Thoracic aorta (tissue), 2 donors: Measurements from ENCODE around the gene GABRB1. TPM values are rescaled to one million over a fixed set of nuclear protein-coding genes. Genes with fewer than 3 reads are reported as not detected.

Experiments used
- ATAC-seq: fragments of 150-250 bp; one replicate; pipeline ENCODE4 v1.8.0; 2017; ENCODE audit warnings: low read depth; ENCODE audit not compliant: insufficient number of reproducible peaks, low FRiP score
- DNase-seq: peaks from one replicate; pipeline ENCODE4 v3.0.0-alpha.2; 2020; ENCODE audit warnings: low spot score
- H3K27ac ChIP-seq, 2 donors: fragments of 200-600 bp; sonication (generic); 1 replicate in 1 of 2; 2 replicates in 1 of 2; pipeline ENCODE4 v1.5.1; 2016; ENCODE audit warnings: mild to moderate bottlenecking in 2 of 2, moderate library complexity in 2 of 2
- H3K27me3 ChIP-seq: fragments of 200-600 bp; sonication (generic); replicated peaks from 2 replicates; pipeline ENCODE4 v1.6.0; 2016; ENCODE audit warnings: mild to moderate bottlenecking; ENCODE audit not compliant: insufficient read depth
- H3K36me3 ChIP-seq: fragments of 200-600 bp; sonication (generic); one replicate; pipeline ENCODE4 v1.5.1; 2016
- H3K4me1 ChIP-seq, 2 donors: fragments of 200-600 bp; sonication (generic); 1 replicate in 1 of 2; 2 replicates in 1 of 2; pipeline versions ENCODE4 v1.5.1 to v1.6.0; 2016; ENCODE audit warnings: low read depth in 2 of 2, mild to moderate bottlenecking in 1 of 2; ENCODE audit not compliant: control insufficient read depth in 1 of 2
- H3K4me3 ChIP-seq: fragments of 200-600 bp; sonication (generic); 2 replicates; pipeline ENCODE4 v1.5.1; 2016; ENCODE audit warnings: mild to moderate bottlenecking
- H3K9me3 ChIP-seq: fragments of 200-600 bp; sonication (generic); 2 replicates; pipeline ENCODE4 v1.5.1; 2016
- total RNA-seq, 2 donors: library from RNA; depleted of rRNA; stranded (reverse); fragments of >200 nt; gene quantifications; one replicate each; pipeline versions ENCODE4 v1.1.0 to v1.2.3, GENCODE V29; 2016
- TF ChIP-seq, protein P1 (sequence below): fragments of 200-600 bp; sonication (generic); IDR thresholded peaks from one replicate; pipeline ENCODE4 v1.5.1; 2019; ENCODE audit warnings: antibody characterized with exemption

GABRB1 gene
- total RNA-seq, 2 donors from 2014 or later = not detected

- TF ChIP-seq, protein P1, sequence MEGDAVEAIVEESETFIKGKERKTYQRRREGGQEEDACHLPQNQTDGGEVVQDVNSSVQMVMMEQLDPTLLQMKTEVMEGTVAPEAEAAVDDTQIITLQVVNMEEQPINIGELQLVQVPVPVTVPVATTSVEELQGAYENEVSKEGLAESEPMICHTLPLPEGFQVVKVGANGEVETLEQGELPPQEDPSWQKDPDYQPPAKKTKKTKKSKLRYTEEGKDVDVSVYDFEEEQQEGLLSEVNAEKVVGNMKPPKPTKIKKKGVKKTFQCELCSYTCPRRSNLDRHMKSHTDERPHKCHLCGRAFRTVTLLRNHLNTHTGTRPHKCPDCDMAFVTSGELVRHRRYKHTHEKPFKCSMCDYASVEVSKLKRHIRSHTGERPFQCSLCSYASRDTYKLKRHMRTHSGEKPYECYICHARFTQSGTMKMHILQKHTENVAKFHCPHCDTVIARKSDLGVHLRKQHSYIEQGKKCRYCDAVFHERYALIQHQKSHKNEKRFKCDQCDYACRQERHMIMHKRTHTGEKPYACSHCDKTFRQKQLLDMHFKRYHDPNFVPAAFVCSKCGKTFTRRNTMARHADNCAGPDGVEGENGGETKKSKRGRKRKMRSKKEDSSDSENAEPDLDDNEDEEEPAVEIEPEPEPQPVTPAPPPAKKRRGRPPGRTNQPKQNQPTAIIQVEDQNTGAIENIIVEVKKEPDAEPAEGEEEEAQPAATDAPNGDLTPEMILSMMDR = no peak
- Histone ChIP-seq H3K9me3 (no peaks in the 10 kb centered on the region), H3K36me3 (no peaks in the 10 kb centered on the region), H3K27ac (no peak overlapping the region), H3K4me1 (no peaks in the 10 kb centered on the region), H3K27me3 (no peaks in the 10 kb centered on the region), H3K4me3 (no peak overlapping the region)
- ATAC-seq = no peak
- DNase-seq = no peak
Observed at GRCh38 chr4:47442980-47443379, 411.6 kb downstream of the GABRB1 start.

GRCh38 chr4:47444031-47444430 is 412.7 kb downstream of the GABRB1 start:
- ATAC-seq (no peak), DNase-seq (no peak)
- TF ChIP-seq, protein P1 = no peak
- Histone ChIP-seq H3K27ac (no peak overlapping the region), H3K9me3 (no peaks in the 10 kb centered on the region), H3K27me3 (no peaks in the 10 kb centered on the region), H3K4me1 (no peaks in the 10 kb centered on the region), H3K4me3 (no peak overlapping the region), H3K36me3 (no peaks in the 10 kb centered on the region)

DNA sequence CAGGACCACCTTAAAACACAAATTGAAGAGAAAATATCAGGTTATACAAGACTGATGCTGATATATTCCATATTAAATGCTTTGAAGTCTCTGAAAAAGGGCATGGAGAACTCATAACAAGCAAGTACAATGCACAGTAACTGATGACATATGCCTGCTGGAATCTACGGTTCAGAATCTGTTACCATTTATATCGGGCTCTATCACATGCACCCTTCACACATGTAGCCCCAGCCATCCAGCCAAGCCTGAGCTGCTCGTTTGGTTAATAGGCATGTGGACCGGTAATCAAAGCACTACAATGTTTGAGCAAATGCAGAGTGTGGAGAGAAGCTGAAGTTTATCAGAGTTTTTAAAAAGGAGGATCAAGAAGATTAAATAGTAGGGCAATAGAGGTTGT is 420.3 kb downstream of the GABRB1 start:
- DNase-seq = no peak
- peaks cover 11% of the 10 kb centered on the region for H3K36me3 ChIP-seq
- TF ChIP-seq, protein P1 = no peak
- H3K27ac ChIP-seq = no peak overlapping the region
- no peak for ATAC-seq
- no peaks in the 10 kb centered on the region for H3K4me1 ChIP-seq
- no peaks in the 10 kb centered on the region for H3K9me3 ChIP-seq
- H3K4me3 ChIP-seq = no peak overlapping the region
- no peaks in the 10 kb centered on the region for H3K27me3 ChIP-seq

- ATAC-seq = peak; percentile 1
Observed at GRCh38 chr4:47462799-47463234, 431.4 kb downstream of the GABRB1 start.

GRCh38 chr4:47463235-47463956 is 432.0 kb downstream of the GABRB1 start, which contains the start of gene COMMD8:
Gene COMMD8 (minus strand): TSS chr4:47463702. CDS start chr4:47463651, 51 bp downstream.
- no peaks in the 10 kb centered on the region for H3K36me3 ChIP-seq
- peak within 1 kb of the TSS; percentile 88 for H3K4me3 ChIP-seq
- DNase-seq (peak; percentile 94), ATAC-seq (peak; percentile 89)
- H3K27me3 ChIP-seq = no peaks in the 10 kb centered on the region
- H3K4me1 ChIP-seq = peaks cover 0 to 20% of the 10 kb centered on the region in 2 donors
- TF ChIP-seq, protein P1 = peak; percentile 48
- H3K9me3 ChIP-seq = no peaks in the 10 kb centered on the region
- H3K27ac ChIP-seq = peak within 1 kb of the TSS; percentile 71 to 77

More at GRCh38 chr4:47462799-47463234, 431.4 kb downstream of the GABRB1 start:
- Histone ChIP-seq H3K27ac (peak overlapping the region; percentile 71 to 77), H3K36me3 (no peaks in the 10 kb centered on the region), H3K27me3 (no peaks in the 10 kb centered on the region), H3K4me3 (peak overlapping the region; percentile 88), H3K4me1 (peaks cover 0 to 20% of the 10 kb centered on the region in 2 donors), H3K9me3 (no peaks in the 10 kb centered on the region)
- TF ChIP-seq, protein P1 = no peak
- DNase-seq = no peak
